IMR-90 (cell line): ENCODE results near the gene ITPKA.
A peak's percentile ranks its signal among the peaks of the same experiment; 100 is the strongest.

ENCODE experiments used
- CEBPB ChIP-seq: IDR thresholded peaks from 2 replicates; pipeline ENCODE4 v1.6.1; 2012; ENCODE audit warnings: low read depth, low read length, improper control_type of control experiment
- CHD1 ChIP-seq: IDR thresholded peaks from 2 replicates; pipeline ENCODE4 v1.6.1; 2012; ENCODE audit warnings: low read depth, low read length, improper control_type of control experiment
- CTCF ChIP-seq: conservative IDR thresholded peaks from 2 replicates; pipeline ENCODE4 v1.5.1; 2012; ENCODE audit warnings: mild to moderate bottlenecking, low read depth, low read length, improper control_type of control experiment
- ELK1 ChIP-seq: fragments of 150-350 bp; IDR thresholded peaks from 2 replicates; pipeline ENCODE4 v1.6.1; 2016; ENCODE audit warnings: low read depth, mild to moderate bottlenecking, low read length, moderate library complexity, borderline replicate concordance
- FOS ChIP-seq: fragments of 150-350 bp; IDR thresholded peaks from 2 replicates; pipeline ENCODE4 v1.6.1; 2016; ENCODE audit warnings: low read depth, low read length
- MAFK ChIP-seq: IDR thresholded peaks from 2 replicates; pipeline ENCODE4 v1.6.1; 2012; ENCODE audit warnings: low read depth, low read length, improper control_type of control experiment
- MAZ ChIP-seq: IDR thresholded peaks from 2 replicates; pipeline ENCODE4 v1.6.1; 2012; ENCODE audit warnings: low read depth, mild to moderate bottlenecking, low read length, improper control_type of control experiment, moderate library complexity, borderline replicate concordance
- MXI1 ChIP-seq: IDR thresholded peaks from 2 replicates; pipeline ENCODE4 v1.6.1; 2012; ENCODE audit warnings: low read depth, mild to moderate bottlenecking, low read length, moderate library complexity, borderline replicate concordance
- NFE2L2 ChIP-seq: fragments of 150-350 bp; IDR thresholded peaks from 2 replicates; pipeline ENCODE4 v1.6.1; 2016; ENCODE audit warnings: low read depth, mild to moderate bottlenecking, low read length
- POLR2A ChIP-seq: IDR thresholded peaks from 2 replicates; pipeline ENCODE4 v1.6.1; 2012; ENCODE audit warnings: mild to moderate bottlenecking, low read depth, low read length
- RAD21 ChIP-seq: IDR thresholded peaks from 2 replicates; pipeline ENCODE4 v1.6.1; 2012; ENCODE audit warnings: low read length, improper control_type of control experiment
- RFX5 ChIP-seq: IDR thresholded peaks from 2 replicates; pipeline ENCODE4 v1.8.0; 2012; ENCODE audit warnings: low read depth, mild to moderate bottlenecking, low read length, moderate library complexity
- USF2 ChIP-seq: fragments of 150-350 bp; IDR thresholded peaks from 2 replicates; pipeline ENCODE4 v1.6.1; 2017; ENCODE audit warnings: mild to moderate bottlenecking, antibody characterized with exemption, low read length, low read depth

GRCh38 chr15:41476416-41477048, 17.1 kb upstream of the ITPKA start:
- TF ChIP-seq ELK1 (no peak), POLR2A (no peak), CTCF (no peak), MAZ (no peak), RFX5 (no peak), RAD21 (no peak), USF2 (no peak), MXI1 (no peak), NFE2L2 (no peak), CHD1 (no peak), FOS (no peak), CEBPB (peak; percentile 17; the same call in 1 of the 2 replicates), MAFK (no peak)
